Testis (tissue), 3 donors: ENCODE data around the gene SLIT3. TPM values are rescaled to one million over a fixed set of nuclear protein-coding genes. Genes with fewer than 3 reads are reported as not detected.

Source experiments
- DNase-seq: peaks from one replicate; pipeline ENCODE4 v3.0.0-alpha.2; 2019
- H3K27ac ChIP-seq, 2 donors: fragments of 200-600 bp; sonication (generic); one replicate each; pipeline ENCODE4 v1.5.1; 2019
- H3K27me3 ChIP-seq: fragments of 200-600 bp; sonication (generic); one replicate; pipeline ENCODE4 v1.5.1; 2019
- H3K36me3 ChIP-seq: fragments of 200-600 bp; sonication (generic); one replicate; pipeline ENCODE4 v1.5.1; 2017; ENCODE audit warnings: low read depth; ENCODE audit errors: missing control alignments
- H3K4me1 ChIP-seq: fragments of 200-600 bp; sonication (generic); one replicate; pipeline ENCODE4 v1.5.1; 2019
- H3K4me3 ChIP-seq, 2 donors: fragments of 200-600 bp; sonication (generic); one replicate each; pipeline ENCODE4 v1.5.1; 2017 to 2019
- H3K9me3 ChIP-seq: fragments of 200-600 bp; sonication (generic); one replicate; pipeline ENCODE4 v1.5.1; 2017
- POLR2A ChIP-seq: fragments of 450-650 bp; IDR thresholded peaks from one replicate; pipeline ENCODE4 v1.6.1; 2017; ENCODE audit warnings: antibody characterized with exemption, mild to moderate bottlenecking, moderate library complexity
- WGBS, 2 donors: methylation state at CpG; one replicate each; pipeline ENCODE4 v1.1.5; 2018; 5-methylcytosine and 5-hydroxymethylcytosine counted together
- intact Hi-C: fragments of 100-400 bp; cut with DNase I; formaldehyde crosslinking; loops from one replicate; pipeline ENCODE4 v1.15.1; 2023; ENCODE audit warnings: low total_unique reads
- polyA plus RNA-seq: library from polyadenylated mRNA; stranded (reverse); fragments of 350-450 nt; fragmentation: Illumina TruSeq; extraction: RNeasy Lipid Tissue Mini Kit (QIAGEN cat#74804); gene quantifications from one replicate; pipeline ENCODE4 v1.2.3, GENCODE V29; 2014; ENCODE audit warnings: low read depth, low replicate concordance; ENCODE audit not compliant: insufficient read depth
- total RNA-seq, 2 donors: library from RNA; depleted of rRNA; stranded (reverse); fragments of >200 nt; gene quantifications; one replicate each; pipeline ENCODE4 v1.2.3, GENCODE V29; 2016
- TF ChIP-seq, protein P1 (sequence below), 3 experiments: fragments of 450-650 bp in 2 of 3; fragments of 200-600 bp in 1 of 3; sonication (generic) in 1 of 3; IDR thresholded peaks; one replicate each; pipeline ENCODE4 v1.5.1; 2016 to 2019; ENCODE audit warnings: antibody characterized with exemption in 3 of 3, mild to moderate bottlenecking in 2 of 3, moderate library complexity in 1 of 3

The SLIT3 gene
- total and polyA plus RNA-seq, 3 donors from 2014 or later, result 4.8 to 23.2 (median 7.8) TPM

DNA sequence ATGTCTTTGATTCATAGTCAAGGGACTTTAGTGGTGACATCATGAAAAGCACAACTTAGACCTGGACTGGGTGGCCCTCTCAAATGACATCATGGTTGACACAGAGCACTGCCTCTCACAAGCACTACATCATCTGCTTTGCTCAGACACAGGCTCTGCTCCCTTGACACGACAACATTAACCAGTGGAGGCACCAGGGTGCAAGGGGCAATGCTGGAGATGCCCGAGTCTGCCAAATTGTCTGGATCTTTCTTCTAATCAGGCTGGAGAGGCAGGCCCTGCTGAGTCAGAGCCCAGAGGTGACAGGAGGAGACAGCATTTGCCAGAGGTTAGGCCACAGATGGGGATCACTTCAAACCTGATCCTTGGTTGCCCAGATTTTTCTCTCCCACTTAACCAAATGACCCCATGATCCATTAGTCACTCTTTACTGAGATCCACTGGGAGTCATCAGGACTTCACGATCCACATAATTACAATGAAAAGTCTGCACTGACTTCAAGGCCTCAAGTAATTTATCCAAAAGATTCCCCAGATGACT is 174.4 kb downstream of the SLIT3 start:
- 83 to 89% methylated on average over 3 of the region's 3 CpGs for WGBS, 2 donors
- Histone ChIP-seq H3K4me3 (no peak overlapping the region), H3K27me3 (no peaks in the 10 kb centered on the region), H3K4me1 (no peaks in the 10 kb centered on the region), H3K9me3 (no peaks in the 10 kb centered on the region), H3K36me3 (no peaks in the 10 kb centered on the region), H3K27ac (no peak overlapping the region)
- no peak for DNase-seq
- TF ChIP-seq, protein P1, sequence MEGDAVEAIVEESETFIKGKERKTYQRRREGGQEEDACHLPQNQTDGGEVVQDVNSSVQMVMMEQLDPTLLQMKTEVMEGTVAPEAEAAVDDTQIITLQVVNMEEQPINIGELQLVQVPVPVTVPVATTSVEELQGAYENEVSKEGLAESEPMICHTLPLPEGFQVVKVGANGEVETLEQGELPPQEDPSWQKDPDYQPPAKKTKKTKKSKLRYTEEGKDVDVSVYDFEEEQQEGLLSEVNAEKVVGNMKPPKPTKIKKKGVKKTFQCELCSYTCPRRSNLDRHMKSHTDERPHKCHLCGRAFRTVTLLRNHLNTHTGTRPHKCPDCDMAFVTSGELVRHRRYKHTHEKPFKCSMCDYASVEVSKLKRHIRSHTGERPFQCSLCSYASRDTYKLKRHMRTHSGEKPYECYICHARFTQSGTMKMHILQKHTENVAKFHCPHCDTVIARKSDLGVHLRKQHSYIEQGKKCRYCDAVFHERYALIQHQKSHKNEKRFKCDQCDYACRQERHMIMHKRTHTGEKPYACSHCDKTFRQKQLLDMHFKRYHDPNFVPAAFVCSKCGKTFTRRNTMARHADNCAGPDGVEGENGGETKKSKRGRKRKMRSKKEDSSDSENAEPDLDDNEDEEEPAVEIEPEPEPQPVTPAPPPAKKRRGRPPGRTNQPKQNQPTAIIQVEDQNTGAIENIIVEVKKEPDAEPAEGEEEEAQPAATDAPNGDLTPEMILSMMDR (IDR thresholded peaks at IDR 0.05), result no peak
- no peak for TF ChIP-seq POLR2A
- intact Hi-C loops, result no loop called here

DNA sequence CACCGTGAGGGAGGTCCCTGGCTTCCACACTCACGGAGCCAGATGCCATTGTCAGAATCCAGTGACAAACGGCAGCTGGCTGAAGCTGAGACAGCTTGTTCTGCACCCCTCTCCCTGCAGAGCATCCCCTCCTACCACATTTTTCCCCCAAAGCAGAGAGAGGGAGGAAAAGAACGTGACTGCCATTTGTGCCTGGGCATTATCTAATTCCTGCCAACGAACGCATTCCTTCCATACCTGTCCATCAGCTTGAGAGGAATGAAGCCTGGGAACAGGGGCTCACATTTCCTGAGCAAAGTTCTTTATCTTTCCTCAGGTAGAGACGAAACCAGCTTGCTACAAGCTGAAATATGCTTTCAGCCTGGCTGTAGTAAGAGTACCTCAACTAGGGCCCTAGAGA is 175.4 kb downstream of the SLIT3 start:
- intact Hi-C loops, result no loop called here
- no peaks in the 10 kb centered on the region for H3K27me3 ChIP-seq
- no peak overlapping the region for H3K4me3 ChIP-seq
- DNase-seq, result no peak
- 51 to 80% methylated on average over 7 of the region's 7 CpGs for WGBS, 2 donors
- no peaks in the 10 kb centered on the region for H3K4me1 ChIP-seq
- no peaks in the 10 kb centered on the region for H3K9me3 ChIP-seq
- no peak overlapping the region for H3K27ac ChIP-seq
- TF ChIP-seq POLR2A, result no peak
- TF ChIP-seq, protein P1 (IDR thresholded peaks at IDR 0.05), result no peak
- H3K36me3 ChIP-seq, result no peaks in the 10 kb centered on the region

DNA sequence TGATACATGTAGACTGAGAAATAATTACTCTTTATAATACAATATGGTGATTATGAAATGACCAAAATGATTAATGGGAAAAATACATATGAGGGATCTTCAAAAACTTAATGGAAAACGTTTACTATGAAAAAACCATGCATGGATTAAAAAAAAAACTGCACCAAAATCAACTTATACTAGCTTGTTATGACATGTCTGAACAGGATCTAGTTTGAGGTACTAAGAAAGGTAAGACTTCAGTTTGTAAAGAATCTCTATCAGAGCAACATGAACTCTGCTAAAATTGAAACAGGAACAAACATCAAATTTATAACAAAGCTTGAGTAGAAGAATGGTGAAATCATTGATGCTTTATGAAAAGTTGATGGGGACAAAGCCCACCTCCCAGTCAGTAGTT is 178.0 kb downstream of the SLIT3 start:
- WGBS, 2 donors, result 69 to 83% methylated on average over 1 of the region's 1 CpG

DNA sequence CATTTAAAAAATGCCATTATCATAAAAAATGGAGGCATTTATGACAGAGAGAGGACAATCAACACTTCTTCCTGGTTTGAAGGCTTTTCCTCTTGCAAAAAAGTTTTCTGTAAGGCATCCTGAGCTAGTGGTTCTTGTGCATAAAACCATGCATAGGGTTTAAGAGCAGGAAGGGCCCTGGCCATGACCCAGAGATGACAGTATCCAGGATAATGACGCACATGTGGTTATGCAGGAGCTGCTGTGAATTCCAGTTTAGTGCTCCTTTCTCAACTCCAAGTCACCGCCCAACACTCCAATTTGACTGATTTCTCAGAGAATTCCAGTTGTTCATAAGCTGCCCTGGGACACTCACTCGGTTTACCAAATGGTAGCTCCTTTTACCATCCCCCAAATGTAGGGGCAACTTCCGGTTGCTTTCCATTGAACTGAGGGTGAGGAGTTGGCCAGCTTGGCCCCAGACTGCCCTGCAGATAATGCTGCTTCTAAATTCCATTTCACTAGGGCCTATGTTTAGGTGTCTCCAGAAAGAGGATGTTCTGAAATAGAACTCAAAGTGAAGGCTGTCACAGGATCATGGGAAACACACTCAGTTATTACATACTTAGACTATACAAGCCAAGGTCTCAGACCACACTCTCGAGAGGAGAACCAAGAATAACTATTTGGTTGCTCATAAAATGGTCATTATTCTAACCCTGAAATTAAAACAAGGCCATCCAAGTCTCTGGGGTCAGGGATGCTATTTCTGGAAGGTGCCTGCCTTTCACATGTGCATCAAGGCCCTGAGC is 179.1 kb downstream of the SLIT3 start:
- Histone ChIP-seq H3K27ac (no peak overlapping the region), H3K4me1 (no peaks in the 10 kb centered on the region), H3K9me3 (no peaks in the 10 kb centered on the region), H3K36me3 (no peaks in the 10 kb centered on the region), H3K4me3 (no peak overlapping the region), H3K27me3 (no peaks in the 10 kb centered on the region)
- no peak for DNase-seq
- intact Hi-C loops, result no loop called here
- TF ChIP-seq, protein P1 (IDR thresholded peaks at IDR 0.05), result no peak
- no peak for TF ChIP-seq POLR2A
- 83 to 88% methylated on average over 5 of the region's 5 CpGs for WGBS, 2 donors

More for the DNA sequence above, 178.0 kb downstream of the SLIT3 start:
- Histone ChIP-seq H3K4me3 (no peak overlapping the region), H3K36me3 (no peaks in the 10 kb centered on the region), H3K4me1 (no peaks in the 10 kb centered on the region), H3K27ac (no peak overlapping the region), H3K9me3 (no peaks in the 10 kb centered on the region), H3K27me3 (no peaks in the 10 kb centered on the region)
- intact Hi-C loops, result no loop called here
- TF ChIP-seq, protein P1 (IDR thresholded peaks at IDR 0.05), result no peak
- TF ChIP-seq POLR2A, result no peak
- no peak for DNase-seq
